B cell (primary cell): ENCODE measurements around the gene SLC16A1. TPM values are rescaled to one million over a fixed set of nuclear protein-coding genes. Genes with fewer than 3 reads are reported as not detected.

Source experiments
- ATAC-seq: fragments of 200-7000 bp; cut with Tn5 transposase; one replicate; pipeline ENCODE4 v1.10.0; 2021; ENCODE audit warnings: low read depth, mild to moderate bottlenecking, moderate number of reproducible peaks, moderate library complexity
- CTCF ChIA-PET: fragments of 350-600 bp; sonication (Branson Sonifier 250); formaldehyde crosslinking; loops from one replicate; lab custom pipeline; 2021; ENCODE audit warnings: antibody characterized with exemption, inconsistent platforms; lab: Charles Lee
- POLR2A ChIA-PET: fragments of 350-600 bp; sonication (Branson Sonifier 250); formaldehyde crosslinking; loops from one replicate; lab custom pipeline; 2021; ENCODE audit warnings: antibody characterized with exemption; lab: Charles Lee
- DNase-seq: peaks from one replicate; pipeline ENCODE4 v3.0.0; 2013
- H2AFZ ChIP-seq: 2 replicates; pipeline ENCODE4 v1.6.1; 2012; ENCODE audit warnings: mild to moderate bottlenecking, low read depth, low read length; ENCODE audit not compliant: insufficient read depth, poor library complexity, severe bottlenecking
- H3K27ac ChIP-seq, 2 donors: 1 replicate in 1 of 2; 2 replicates in 1 of 2; pipeline ENCODE4 v1.5.1; 2012 to 2013; ENCODE audit warnings: low read length in 2 of 2, mild to moderate bottlenecking in 2 of 2, moderate library complexity in 1 of 2
- H3K27me3 ChIP-seq, 4 experiments: fragments of 200-600 bp in 1 of 4; sonication (generic) in 1 of 4; replicated peaks in 1 of 4; 1 replicate in 2 of 4; 2 replicates in 2 of 4; pipeline versions ENCODE4 v1.6.1 to v1.7.0; 2013 to 2016; ENCODE audit warnings: low read length in 3 of 4, mild to moderate bottlenecking in 2 of 4, mixed read lengths in 1 of 4, moderate library complexity in 1 of 4; ENCODE audit not compliant: insufficient read depth in 4 of 4, control insufficient read depth in 3 of 4; ENCODE audit errors: control extremely low read depth in 1 of 4
- H3K36me3 ChIP-seq, 2 experiments: replicated peaks in 1 of 2; 1 replicate in 1 of 2; 2 replicates in 1 of 2; pipeline versions ENCODE4 v1.6.1 to v1.7.1; 2013; ENCODE audit warnings: low read length in 1 of 2; ENCODE audit not compliant: insufficient read depth in 2 of 2, control insufficient read depth in 1 of 2; ENCODE audit errors: control extremely low read depth in 1 of 2, extremely low read depth in 1 of 2
- H3K4me1 ChIP-seq, 2 donors: fragments of 200-600 bp in 1 of 2; sonication (generic) in 1 of 2; 1 replicate in 1 of 2; 2 replicates in 1 of 2; pipeline versions ENCODE4 v1.5.1 to v1.6.1; 2013 to 2017; ENCODE audit warnings: low read length in 2 of 2; ENCODE audit not compliant: control insufficient read depth in 2 of 2, insufficient read depth in 2 of 2
- H3K4me2 ChIP-seq: replicated peaks from 2 replicates; pipeline ENCODE3; 2012; ENCODE audit warnings: mild to moderate bottlenecking, low read depth, low read length; ENCODE audit not compliant: poor library complexity, severe bottlenecking
- H3K4me3 ChIP-seq, 5 experiments: fragments of 200-600 bp in 1 of 5; sonication (generic) in 1 of 5; 1 replicate in 3 of 5; 2 replicates in 2 of 5; pipeline versions ENCODE4 v1.5.1 to v1.7.0; 2011 to 2016; ENCODE audit warnings: low read length in 4 of 5, mild to moderate bottlenecking in 4 of 5, low read depth in 2 of 5, control low read depth in 1 of 5, moderate library complexity in 1 of 5; ENCODE audit not compliant: insufficient read depth in 1 of 5; ENCODE audit errors: control extremely low read depth in 1 of 5, extremely low read depth in 1 of 5
- H3K79me2 ChIP-seq: fragments of 200-600 bp; sonication (generic); one replicate; pipeline ENCODE4 v1.6.0; 2016; ENCODE audit warnings: low read length; ENCODE audit not compliant: control insufficient read depth, insufficient read depth
- H3K9ac ChIP-seq: fragments of 200-600 bp; sonication (generic); 2 replicates; pipeline ENCODE4 v1.6.1; 2017; ENCODE audit warnings: mild to moderate bottlenecking, low read length, moderate library complexity
- H3K9me3 ChIP-seq, 3 donors: one replicate each; pipeline versions ENCODE4 v1.6.1 to v1.7.1; 2013; ENCODE audit warnings: low read length in 2 of 3; ENCODE audit not compliant: control insufficient read depth in 2 of 3, insufficient read depth in 1 of 3; ENCODE audit errors: control extremely low read depth in 1 of 3
- H4K20me1 ChIP-seq: 2 replicates; pipeline ENCODE4 v1.6.0; 2012; ENCODE audit warnings: mild to moderate bottlenecking, low read length; ENCODE audit not compliant: insufficient read depth, control insufficient read depth, poor library complexity, severe bottlenecking
- H3K27ac Mint-ChIP-seq: one replicate; pipeline ENCODE4 v1.8.0; 2021; ENCODE audit warnings: mixed read lengths
- H3K27me3 Mint-ChIP-seq: one replicate; pipeline ENCODE4 v1.8.0; 2021; ENCODE audit warnings: mixed read lengths
- H3K4me1 Mint-ChIP-seq: one replicate; pipeline ENCODE4 v1.8.0; 2021; ENCODE audit warnings: mixed read lengths
- H3K4me3 Mint-ChIP-seq: one replicate; pipeline ENCODE4 v1.8.0; 2021; ENCODE audit warnings: mixed read lengths
- H3K9me3 Mint-ChIP-seq: one replicate; pipeline ENCODE4 v1.8.0; 2022; ENCODE audit warnings: mixed read lengths; ENCODE audit not compliant: insufficient read depth
- CTCF ChIP-seq: fragments of 200-600 bp; IDR thresholded peaks from one replicate; pipeline ENCODE4 v1.8.0; 2022; ENCODE audit warnings: antibody characterized with exemption, mild to moderate bottlenecking
- EZH2 ChIP-seq: IDR thresholded peaks from 2 replicates; pipeline ENCODE4 v1.6.1; 2012; ENCODE audit warnings: borderline replicate concordance, low read depth, mild to moderate bottlenecking, moderate library complexity, low read length; ENCODE audit not compliant: insufficient read depth, poor library complexity, severe bottlenecking
- WGBS: methylation state at CpG from one replicate; pipeline ENCODE4 v1.1.5; 2013; ENCODE audit warnings: missing lambda C conversion rate; ENCODE audit not compliant: insufficient coverage; 5-methylcytosine and 5-hydroxymethylcytosine counted together
- intact Hi-C: fragments of 100-400 bp; cut with micrococcal nuclease; formaldehyde crosslinking; loops from one replicate; pipeline ENCODE4 v1.10.0; 2022
- polyA plus RNA-seq: library from polyadenylated mRNA; depleted of rRNA; stranded (reverse); fragments of >200 nt; gene quantifications from 2 replicates; pipeline ENCODE4 v1.2.3, GENCODE V29; 2012
- total RNA-seq, 2 donors: library from RNA; stranded (reverse); fragments of 120-200 nt in 1 of 2; gene quantifications; 1 replicate in 1 of 2; 2 replicates in 1 of 2; pipeline versions ENCODE4 v1.2.3 to v1.2.4, GENCODE V29; 2013 to 2022

The SLC16A1 gene
- total and polyA plus RNA-seq, 2 donors (not counting 1 experiment from before 2014, with no cell fraction given): 2.1 to 13.0 TPM

- no peak overlapping the region for H3K4me3 ChIP-seq
- H3K4me3 Mint-ChIP-seq: no peak overlapping the region
- no peaks in the 10 kb centered on the region for H3K9me3 Mint-ChIP-seq
- 77% methylated on average over 3 of the region's 4 CpGs for WGBS
- ATAC-seq (no peak), DNase-seq (no peak)
- ChIA-PET CTCF (interaction anchor here (0.6 to 7.0 kb wide), 11 partner anchors 15 to 344 kb away, joined by 3 to 83 read pairs (median 3); partner anchors contain the start of genes LRIG2 and SLC16A1), POLR2A (no interaction called here)
- H3K4me2 ChIP-seq: no peak overlapping the region
- H3K36me3 ChIP-seq: no peaks in the 10 kb centered on the region
- H4K20me1 ChIP-seq: no peaks in the 10 kb centered on the region
- H3K4me1 ChIP-seq: no peaks in the 10 kb centered on the region
- H3K9ac ChIP-seq: no peak overlapping the region
- H3K79me2 ChIP-seq: no peaks in the 10 kb centered on the region
- peaks cover 7% of the 10 kb centered on the region for H3K27me3 Mint-ChIP-seq
- H3K27ac ChIP-seq: no peak overlapping the region
- TF ChIP-seq EZH2 (no peak), CTCF (no peak)
- H3K27me3 ChIP-seq: peaks cover 0 to 5% (median 0%) of the 10 kb centered on the region in 4 experiments
- no peak overlapping the region for H2AFZ ChIP-seq
- no peaks in the 10 kb centered on the region for H3K9me3 ChIP-seq
- intact Hi-C loops: loop anchor here (5.0 kb wide), 1 partner anchor 165 kb away; the partner anchor contains the start of gene PPM1J
- no peak overlapping the region for H3K27ac Mint-ChIP-seq
- no peaks in the 10 kb centered on the region for H3K4me1 Mint-ChIP-seq
These were observed 73.7 kb downstream of the SLC16A1 start for GRCh38 chr1:112882271-112882744.

- DNase-seq: no peak
- no peak for ATAC-seq
- H3K9ac ChIP-seq: no peak overlapping the region
- Mint-ChIP-seq H3K27ac (no peak overlapping the region), H3K27me3 (peaks cover 7% of the 10 kb centered on the region), H3K4me3 (no peak overlapping the region), H3K9me3 (no peaks in the 10 kb centered on the region), H3K4me1 (no peaks in the 10 kb centered on the region)
- H3K4me3 ChIP-seq: no peak overlapping the region
- no peak overlapping the region for H3K27ac ChIP-seq
- no peaks in the 10 kb centered on the region for H3K79me2 ChIP-seq
- no peak overlapping the region for H2AFZ ChIP-seq
- POLR2A ChIA-PET: no interaction called here
- peaks cover 0 to 5% (median 0%) of the 10 kb centered on the region in 4 experiments for H3K27me3 ChIP-seq
- H3K4me1 ChIP-seq: no peaks in the 10 kb centered on the region
- H3K9me3 ChIP-seq: no peaks in the 10 kb centered on the region
- intact Hi-C loops: loop anchor here (1.0 to 5.0 kb wide), 3 partner anchors 74 to 191 kb away; partner anchors contain the start of genes LRIG2 and PPM1J
- no peak overlapping the region for H3K4me2 ChIP-seq
- WGBS: 92% methylated on average over 8 of the region's 8 CpGs
- no peaks in the 10 kb centered on the region for H4K20me1 ChIP-seq
- CTCF ChIA-PET: interaction anchor here (0.7 to 7.0 kb wide), 9 partner anchors 14 to 191 kb away, joined by 3 to 83 read pairs (median 3); partner anchors contain the start of genes LRIG2 and SLC16A1
- H3K36me3 ChIP-seq: no peaks in the 10 kb centered on the region
- TF ChIP-seq CTCF (no peak), EZH2 (no peak)
These were observed 74.3 kb downstream of the SLC16A1 start for GRCh38 chr1:112881742-112882127.
